Astrocyte of the cerebellum (primary cell): ENCODE measurements around the gene ARHGEF17.
"Not testable (repeated sequence)": the region's sequence is repeated elsewhere in the genome, so short reads cannot be mapped to it uniquely, and the experiment has no call there.

Experiments used
- DNase-seq: peaks from one replicate; pipeline ENCODE4 v3.0.0-alpha.2; 2011; ENCODE audit warnings: low read depth
- H3K4me3 ChIP-seq: 2 replicates; pipeline ENCODE4 v1.5.1; 2011; ENCODE audit warnings: mild to moderate bottlenecking, low read depth, low read length, moderate library complexity
- CTCF ChIP-seq: IDR thresholded peaks from 2 replicates; pipeline ENCODE4 v1.5.1; 2012; ENCODE audit warnings: low read length, low read depth, moderate library complexity, mild to moderate bottlenecking; ENCODE audit errors: missing control alignments
- in situ Hi-C: cut with HindIII; loops from 2 replicates; pipeline ENCODE4 v1.10.0; 2017; ENCODE audit warnings: low sequenced_read_pairs

Gene ARHGEF17

GRCh38 chr11:73273222-73273895 is 34.7 kb upstream of the ARHGEF17 start:
- no peak for DNase-seq
- in situ Hi-C loops: no loop called here
- TF ChIP-seq CTCF: no peak
- no peak overlapping the region for H3K4me3 ChIP-seq

GRCh38 chr11:73274191-73274590 is 33.9 kb upstream of the ARHGEF17 start:
- in situ Hi-C loops, DNase-seq, H3K4me3 ChIP-seq: not testable (repeated sequence)

DNA sequence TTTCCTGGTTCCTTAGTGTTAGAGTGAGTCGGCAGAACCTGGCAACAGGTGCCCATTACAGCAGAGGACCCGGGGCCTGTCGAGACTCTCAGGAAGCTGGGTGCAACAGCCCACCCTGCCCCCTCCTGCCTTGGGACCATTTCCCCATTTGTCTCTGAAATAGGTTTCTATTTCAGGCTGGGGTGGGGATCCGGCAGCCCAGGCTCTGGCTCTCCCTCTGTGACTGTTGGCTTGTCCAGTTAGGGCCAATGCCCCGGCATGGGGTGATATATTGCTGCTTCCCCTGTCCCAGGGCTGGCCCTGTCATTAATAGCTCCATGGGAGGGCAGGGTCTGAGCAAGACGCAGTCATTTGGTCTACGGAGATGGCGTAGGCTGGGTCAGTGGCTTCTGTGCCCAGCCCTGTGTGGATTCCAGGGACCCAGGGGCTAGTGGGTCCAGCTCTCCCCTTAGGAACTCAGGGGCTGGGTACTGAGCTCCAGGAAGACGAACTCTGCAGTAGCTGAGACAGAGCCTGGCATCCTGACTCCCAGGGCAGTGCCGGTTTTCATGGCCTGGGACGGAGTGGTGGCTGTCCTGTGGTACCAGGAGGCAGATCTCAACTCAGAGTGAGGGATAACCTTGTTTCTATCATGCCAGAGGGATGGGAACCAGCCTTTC is 33.2 kb upstream of the ARHGEF17 start:
- no peak overlapping the region for H3K4me3 ChIP-seq
- in situ Hi-C loops: no loop called here

GRCh38 chr11:73275381-73275750 is 32.7 kb upstream of the ARHGEF17 start:
- in situ Hi-C loops: no loop called here

More for the DNA sequence above, 33.2 kb upstream of the ARHGEF17 start:
- TF ChIP-seq CTCF: no peak
- no peak for DNase-seq

DNA sequence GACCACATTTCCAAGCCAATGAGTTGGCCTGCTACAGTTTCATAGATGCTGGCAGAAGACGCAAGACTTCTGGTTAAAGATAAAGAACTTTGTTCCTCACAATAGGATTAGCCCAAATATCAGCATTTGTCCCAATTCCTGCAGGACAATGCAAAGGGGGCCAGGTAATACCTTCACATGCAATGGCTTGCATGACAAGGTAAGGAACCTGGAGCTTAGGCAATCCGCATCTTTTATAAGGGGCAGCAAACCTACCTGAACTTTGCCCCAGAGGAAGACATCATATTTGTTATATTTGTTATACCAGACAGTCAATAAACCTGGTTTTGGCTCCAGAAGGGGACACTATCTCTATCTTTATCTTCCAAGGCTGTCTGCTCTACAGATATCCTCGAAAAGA is 30.6 kb upstream of the ARHGEF17 start:
- no peak overlapping the region for H3K4me3 ChIP-seq
- in situ Hi-C loops: no loop called here
- no peak for DNase-seq
- TF ChIP-seq CTCF: no peak

More at GRCh38 chr11:73275381-73275750, 32.7 kb upstream of the ARHGEF17 start:
- TF ChIP-seq CTCF: no peak
- H3K4me3 ChIP-seq: no peak overlapping the region
- no peak for DNase-seq

GRCh38 chr11:73280626-73281025 is 27.4 kb upstream of the ARHGEF17 start:
- no peak overlapping the region for H3K4me3 ChIP-seq
- in situ Hi-C loops: no loop called here
- DNase-seq: no peak

More at GRCh38 chr11:73280626-73281025, 27.4 kb upstream of the ARHGEF17 start:
- no peak for TF ChIP-seq CTCF
